ENCODE data around the gene CDKN2C. TPM values are rescaled to one million over a fixed set of nuclear protein-coding genes. Genes with fewer than 3 reads are reported as not detected.

CDKN2C gene
- total and polyA plus RNA-seq, 10 of the 15 experiments (the other 5 are each of a cell fraction or from before 2014, with no cell fraction given) = 3.3 to 11.7 (median 6.0) TPM

DNA sequence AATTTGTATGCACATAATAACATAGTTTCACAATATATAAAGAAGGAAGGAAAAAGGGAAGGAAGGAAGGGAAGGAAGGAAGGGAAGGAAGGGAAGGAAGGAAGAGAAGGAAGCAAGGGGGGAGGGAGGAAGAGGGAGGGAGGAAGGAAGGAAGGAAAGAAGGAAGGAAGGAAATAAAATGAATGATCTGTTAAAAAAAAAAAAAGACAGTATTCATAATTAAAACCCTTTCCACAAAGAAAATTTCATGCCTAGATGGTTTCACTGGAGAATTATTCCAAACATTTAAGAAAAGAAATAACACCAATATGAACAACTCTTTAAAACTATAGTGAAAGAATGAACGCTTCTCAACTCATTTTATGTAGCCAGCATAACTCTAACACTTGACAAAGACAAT, 44.8 kb downstream of the CDKN2C start:
- 100% methylated on average over 1 of the region's 1 CpG for WGBS (ENCODE audit: insufficient coverage, insufficient replicate concordance, low lambda C conversion rate, missing lambda C conversion rate)
- in situ Hi-C loops (cut with MboI) = no loop called here
- intact Hi-C loops (cut with micrococcal nuclease; ENCODE audit: unreplicated experiment) = no loop called here
- no peaks in the 10 kb centered on the region for H4K20me1 ChIP-seq (ENCODE audit: control insufficient read depth, insufficient read depth)
- H3K4me1 ChIP-seq (ENCODE audit: control insufficient read depth, insufficient read depth, low read length) = no peaks in the 10 kb centered on the region
- H3K36me3 ChIP-seq (ENCODE audit: control insufficient read depth in 2 of 2, insufficient read depth in 2 of 2, low read length in 1 of 2) = no peaks in the 10 kb centered on the region
- SMC1A ChIA-PET (ENCODE audit: uncharacterized antibody, unreplicated experiment) = interaction anchor here (0.7 kb wide), 1 partner anchor 141 kb away, joined by 3 read pairs; no protein-coding TSS in a partner anchor
- H3K9ac ChIP-seq (ENCODE audit: control insufficient read depth, insufficient read depth, low read length) = no peak overlapping the region
- H3K4me3 ChIP-seq = no peak overlapping the region
- no peaks in the 10 kb centered on the region; the same call in 1 of the 3 replicates for H3K9me3 ChIP-seq (replicated peaks; ENCODE audit: control insufficient read depth, insufficient read depth, low read length)
- POLR2A ChIA-PET = no interaction called here
- TF ChIP-seq LARP7 (IDR thresholded peaks at IDR 0.05) = no peak
- no peak for TF ChIP-seq PKNOX1 (IDR thresholded peaks at IDR 0.05)
- no peak for TF ChIP-seq ZNF384 (IDR thresholded peaks at IDR 0.05; ENCODE audit: borderline replicate concordance, low read depth, low read length)
- TF ChIP-seq, protein P1, sequence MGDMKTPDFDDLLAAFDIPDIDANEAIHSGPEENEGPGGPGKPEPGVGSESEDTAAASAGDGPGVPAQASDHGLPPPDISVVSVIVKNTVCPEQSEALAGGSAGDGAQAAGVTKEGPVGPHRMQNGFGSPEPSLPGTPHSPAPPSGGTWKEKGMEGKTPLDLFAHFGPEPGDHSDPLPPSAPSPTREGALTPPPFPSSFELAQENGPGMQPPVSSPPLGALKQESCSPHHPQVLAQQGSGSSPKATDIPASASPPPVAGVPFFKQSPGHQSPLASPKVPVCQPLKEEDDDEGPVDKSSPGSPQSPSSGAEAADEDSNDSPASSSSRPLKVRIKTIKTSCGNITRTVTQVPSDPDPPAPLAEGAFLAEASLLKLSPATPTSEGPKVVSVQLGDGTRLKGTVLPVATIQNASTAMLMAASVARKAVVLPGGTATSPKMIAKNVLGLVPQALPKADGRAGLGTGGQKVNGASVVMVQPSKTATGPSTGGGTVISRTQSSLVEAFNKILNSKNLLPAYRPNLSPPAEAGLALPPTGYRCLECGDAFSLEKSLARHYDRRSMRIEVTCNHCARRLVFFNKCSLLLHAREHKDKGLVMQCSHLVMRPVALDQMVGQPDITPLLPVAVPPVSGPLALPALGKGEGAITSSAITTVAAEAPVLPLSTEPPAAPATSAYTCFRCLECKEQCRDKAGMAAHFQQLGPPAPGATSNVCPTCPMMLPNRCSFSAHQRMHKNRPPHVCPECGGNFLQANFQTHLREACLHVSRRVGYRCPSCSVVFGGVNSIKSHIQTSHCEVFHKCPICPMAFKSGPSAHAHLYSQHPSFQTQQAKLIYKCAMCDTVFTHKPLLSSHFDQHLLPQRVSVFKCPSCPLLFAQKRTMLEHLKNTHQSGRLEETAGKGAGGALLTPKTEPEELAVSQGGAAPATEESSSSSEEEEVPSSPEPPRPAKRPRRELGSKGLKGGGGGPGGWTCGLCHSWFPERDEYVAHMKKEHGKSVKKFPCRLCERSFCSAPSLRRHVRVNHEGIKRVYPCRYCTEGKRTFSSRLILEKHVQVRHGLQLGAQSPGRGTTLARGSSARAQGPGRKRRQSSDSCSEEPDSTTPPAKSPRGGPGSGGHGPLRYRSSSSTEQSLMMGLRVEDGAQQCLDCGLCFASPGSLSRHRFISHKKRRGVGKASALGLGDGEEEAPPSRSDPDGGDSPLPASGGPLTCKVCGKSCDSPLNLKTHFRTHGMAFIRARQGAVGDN (IDR thresholded peaks at IDR 0.05) = no peak
- no peak for TF ChIP-seq POLR2AphosphoS2 (IDR thresholded peaks at IDR 0.05; ENCODE audit: low read depth, low read length)
- H3K79me2 ChIP-seq (ENCODE audit: control insufficient read depth, insufficient read depth, low read length) = no peaks in the 10 kb centered on the region
- no peak overlapping the region for H2AFZ ChIP-seq (ENCODE audit: control insufficient read depth, low read depth, low read length)
- BruUV-seq (replicated peaks) = no TSS peak
- H3K27me3 ChIP-seq (replicated peaks in 1 of 2; ENCODE audit: control insufficient read depth in 2 of 2, insufficient read depth in 2 of 2, low read length in 1 of 2) = no peaks in the 10 kb centered on the region
- H3K27ac ChIP-seq (ENCODE audit: control insufficient read depth, insufficient read depth) = no peak overlapping the region
- CTCF ChIA-PET = no interaction called here
- RAD21 ChIA-PET (ENCODE audit: unreplicated experiment) = no interaction called here
- FAIRE-seq = no peak
- no peak for ATAC-seq
- DNase-seq (ENCODE audit: low read depth, low spot score) = no peak
- no peak overlapping the region for H3K4me2 ChIP-seq (ENCODE audit: control insufficient read depth, insufficient read depth)
